GM12865 (cell line): ENCODE measurements around the gene GJC2.

Experiments
- DNase-seq: peaks from one replicate; pipeline ENCODE4 v3.0.0; 2010; ENCODE audit warnings: low read depth
- H3K4me3 ChIP-seq: 2 replicates; pipeline ENCODE4 v1.5.1; 2011; ENCODE audit warnings: mild to moderate bottlenecking, low read depth, low read length, control low read depth
- TF ChIP-seq, protein P1 (sequence below): IDR thresholded peaks from 2 replicates; pipeline ENCODE4 v1.5.1; 2011; ENCODE audit warnings: low read length, control low read depth, low read depth, inconsistent platforms; ENCODE audit not compliant: insufficient read depth; ENCODE audit errors: missing control alignments

Gene GJC2

DNA sequence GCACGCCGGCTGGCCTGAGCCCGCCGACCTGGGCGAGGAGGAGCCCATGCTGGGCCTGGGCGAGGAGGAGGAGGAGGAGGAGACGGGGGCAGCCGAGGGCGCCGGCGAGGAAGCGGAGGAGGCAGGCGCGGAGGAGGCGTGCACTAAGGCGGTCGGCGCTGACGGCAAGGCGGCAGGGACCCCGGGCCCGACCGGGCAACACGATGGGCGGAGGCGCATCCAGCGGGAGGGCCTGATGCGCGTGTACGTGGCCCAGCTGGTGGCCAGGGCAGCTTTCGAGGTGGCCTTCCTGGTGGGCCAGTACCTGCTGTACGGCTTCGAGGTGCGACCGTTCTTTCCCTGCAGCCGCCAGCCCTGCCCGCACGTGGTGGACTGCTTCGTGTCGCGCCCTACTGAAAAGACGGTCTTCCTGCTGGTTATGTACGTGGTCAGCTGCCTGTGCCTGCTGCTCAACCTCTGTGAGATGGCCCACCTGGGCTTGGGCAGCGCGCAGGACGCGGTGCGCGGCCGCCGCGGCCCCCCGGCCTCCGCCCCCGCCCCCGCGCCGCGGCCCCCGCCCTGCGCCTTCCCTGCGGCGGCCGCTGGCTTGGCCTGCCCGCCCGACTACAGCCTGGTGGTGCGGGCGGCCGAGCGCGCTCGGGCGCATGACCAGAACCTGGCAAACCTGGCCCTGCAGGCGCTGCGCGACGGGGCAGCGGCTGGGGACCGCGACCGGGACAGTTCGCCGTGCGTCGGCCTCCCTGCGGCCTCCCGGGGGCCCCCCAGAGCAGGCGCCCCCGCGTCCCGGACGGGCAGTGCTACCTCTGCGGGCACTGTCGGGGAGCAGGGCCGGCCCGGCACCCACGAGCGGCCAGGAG, 8.6 kb downstream of the GJC2 start:
- TF ChIP-seq, protein P1, sequence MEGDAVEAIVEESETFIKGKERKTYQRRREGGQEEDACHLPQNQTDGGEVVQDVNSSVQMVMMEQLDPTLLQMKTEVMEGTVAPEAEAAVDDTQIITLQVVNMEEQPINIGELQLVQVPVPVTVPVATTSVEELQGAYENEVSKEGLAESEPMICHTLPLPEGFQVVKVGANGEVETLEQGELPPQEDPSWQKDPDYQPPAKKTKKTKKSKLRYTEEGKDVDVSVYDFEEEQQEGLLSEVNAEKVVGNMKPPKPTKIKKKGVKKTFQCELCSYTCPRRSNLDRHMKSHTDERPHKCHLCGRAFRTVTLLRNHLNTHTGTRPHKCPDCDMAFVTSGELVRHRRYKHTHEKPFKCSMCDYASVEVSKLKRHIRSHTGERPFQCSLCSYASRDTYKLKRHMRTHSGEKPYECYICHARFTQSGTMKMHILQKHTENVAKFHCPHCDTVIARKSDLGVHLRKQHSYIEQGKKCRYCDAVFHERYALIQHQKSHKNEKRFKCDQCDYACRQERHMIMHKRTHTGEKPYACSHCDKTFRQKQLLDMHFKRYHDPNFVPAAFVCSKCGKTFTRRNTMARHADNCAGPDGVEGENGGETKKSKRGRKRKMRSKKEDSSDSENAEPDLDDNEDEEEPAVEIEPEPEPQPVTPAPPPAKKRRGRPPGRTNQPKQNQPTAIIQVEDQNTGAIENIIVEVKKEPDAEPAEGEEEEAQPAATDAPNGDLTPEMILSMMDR = no peak
- DNase-seq = no peak
- H3K4me3 ChIP-seq = no peak overlapping the region

DNA sequence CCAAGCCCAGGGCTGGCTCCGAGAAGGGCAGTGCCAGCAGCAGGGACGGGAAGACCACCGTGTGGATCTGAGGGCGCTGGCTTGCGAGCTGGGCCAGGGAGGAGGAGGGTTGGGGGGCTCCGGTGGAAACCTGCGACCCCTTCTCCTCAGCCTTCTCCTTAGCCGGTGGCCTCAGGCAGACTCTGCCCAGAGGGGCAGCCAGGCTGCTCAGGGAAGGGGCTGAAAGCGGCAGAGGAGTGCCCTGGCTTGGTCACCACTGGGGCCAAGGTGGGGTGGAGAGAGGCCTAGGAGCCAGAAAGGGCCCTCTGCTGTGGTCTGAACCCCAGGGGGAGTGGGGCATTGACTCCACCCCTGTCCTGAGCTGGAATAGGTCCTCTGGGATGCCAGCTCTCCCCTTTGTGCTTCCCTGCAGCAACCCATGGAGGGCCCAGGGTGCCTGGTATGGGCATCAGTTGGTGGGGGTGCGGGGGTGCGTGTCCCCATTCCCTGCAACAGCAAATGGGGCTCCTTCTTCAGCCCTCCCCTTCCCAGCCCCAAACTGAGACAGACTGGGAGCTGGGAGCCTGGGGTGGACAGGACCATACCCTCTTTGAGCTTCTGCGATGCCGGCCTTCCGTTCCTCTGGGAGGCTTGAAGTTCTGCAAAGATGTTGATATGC, 9.4 kb downstream of the GJC2 start:
- DNase-seq = no peak
- no peak overlapping the region for H3K4me3 ChIP-seq
- TF ChIP-seq, protein P1 = no peak

DNA sequence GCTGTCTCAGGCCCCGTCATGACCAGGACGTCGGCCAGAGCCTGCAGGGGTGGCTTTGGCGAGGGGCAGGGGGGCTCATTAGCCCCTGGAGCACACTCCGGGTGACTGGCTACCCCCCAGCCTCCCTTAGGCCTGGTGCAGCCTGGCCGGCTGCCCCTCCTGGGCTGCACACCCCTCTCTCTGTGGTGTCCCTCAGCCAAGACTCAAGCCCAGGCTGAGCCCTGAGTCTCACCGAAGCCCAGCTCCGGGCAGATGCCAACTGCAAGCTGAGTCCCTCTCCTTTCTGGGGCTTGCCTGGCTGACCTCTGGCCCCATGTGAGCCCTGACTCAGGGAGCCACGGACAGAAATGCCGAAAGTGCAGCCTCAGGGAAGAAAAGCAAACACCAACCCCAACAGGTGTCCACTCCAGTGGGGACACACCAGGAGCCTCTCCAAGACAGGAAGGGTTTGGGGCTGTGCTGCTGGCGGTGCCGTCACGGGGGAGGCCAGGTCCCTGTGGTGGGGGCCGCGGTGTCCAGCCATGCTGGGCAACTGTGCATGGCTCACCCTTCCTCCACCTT, 10.6 kb downstream of the GJC2 start:
- no peak for DNase-seq
- TF ChIP-seq, protein P1 = no peak
- no peak overlapping the region for H3K4me3 ChIP-seq

DNA sequence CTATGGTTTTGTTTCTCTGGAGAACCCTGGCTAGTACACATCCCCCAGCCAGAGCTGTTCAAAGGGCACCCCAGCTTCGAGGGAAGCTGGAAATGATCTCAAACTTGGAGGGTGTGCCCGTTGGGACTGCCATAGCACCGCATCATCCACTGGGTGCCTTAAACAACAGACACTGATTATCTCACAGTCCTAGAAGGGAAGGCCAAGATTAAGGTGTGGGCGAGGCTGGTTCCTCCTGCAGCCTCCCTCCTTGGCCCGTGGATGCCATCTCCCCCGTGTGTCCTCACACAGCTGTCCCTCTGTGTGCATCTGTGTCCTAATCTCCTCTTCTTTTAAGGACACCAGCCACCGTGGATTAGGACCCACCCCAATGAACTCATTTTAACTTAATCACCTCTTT, 11.6 kb downstream of the GJC2 start:
- H3K4me3 ChIP-seq = no peak overlapping the region
- TF ChIP-seq, protein P1 = no peak
- no peak for DNase-seq

DNA sequence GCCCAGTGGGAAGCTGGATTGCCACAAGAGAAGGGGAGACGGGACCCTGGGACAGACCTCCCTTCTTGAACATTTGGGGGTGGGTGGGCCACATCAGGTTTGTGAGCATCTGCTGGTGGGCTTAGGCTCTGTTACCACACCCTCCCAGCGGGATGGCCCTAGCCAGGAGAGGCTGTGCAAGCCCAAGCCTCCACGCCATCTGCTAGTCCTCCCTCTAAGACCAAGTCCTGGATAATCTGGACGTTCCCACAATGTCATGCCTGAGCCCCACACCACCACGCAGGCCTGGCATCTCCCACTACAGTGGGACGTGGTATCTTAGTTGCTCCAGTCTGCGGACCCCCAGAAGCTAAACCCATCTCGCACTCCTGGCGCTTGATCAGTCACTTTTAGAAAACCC, 12.1 kb downstream of the GJC2 start:
- TF ChIP-seq, protein P1 = no peak
- DNase-seq = no peak
- H3K4me3 ChIP-seq = no peak overlapping the region

DNA sequence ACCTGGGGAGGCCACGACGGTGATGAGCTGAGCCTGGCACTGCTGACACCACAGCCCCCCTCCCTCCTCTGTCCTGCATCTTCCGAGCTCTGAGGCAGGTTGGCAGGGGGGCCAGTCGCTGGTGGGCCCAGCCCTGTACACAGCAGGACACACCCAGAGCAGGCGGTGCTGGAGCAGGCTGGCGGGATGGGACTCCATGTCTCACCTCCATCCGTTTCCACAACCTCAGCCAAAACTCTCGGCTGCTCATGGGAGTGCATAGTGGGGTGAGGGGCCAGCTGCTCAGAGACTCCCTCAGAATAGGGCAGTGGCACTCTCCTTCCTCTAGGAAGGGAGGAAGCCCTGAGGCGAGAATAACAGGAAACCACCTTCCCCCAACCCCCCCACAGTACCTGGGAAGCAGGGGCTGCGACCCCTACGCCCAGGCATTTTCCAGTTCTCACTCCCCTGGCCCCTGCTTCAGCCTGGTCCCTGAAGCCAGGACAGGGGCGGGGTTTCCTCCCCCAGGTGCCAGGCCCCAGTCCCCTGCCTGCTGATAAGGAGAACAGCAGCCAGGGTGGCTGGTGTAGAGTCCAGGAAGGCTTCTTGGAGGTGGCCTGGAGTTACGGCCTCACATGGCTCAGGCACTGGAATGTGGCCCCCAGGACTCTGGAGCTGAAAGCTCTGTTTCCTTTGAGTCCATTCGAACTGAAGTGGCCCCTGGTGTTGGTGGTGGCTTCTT, 12.7 kb downstream of the GJC2 start:
- no peak for DNase-seq
- TF ChIP-seq, protein P1 = no peak
- H3K4me3 ChIP-seq = no peak overlapping the region
